HG02798 (cell line): Measurements from ENCODE around the gene CRABP2.
A peak's percentile ranks its signal among the peaks of the same experiment; 100 is the strongest.

Experiments used
- ATAC-seq: cut with Tn5 transposase; IDR thresholded peaks from one replicate; pipeline ENCODE4 v1.9.1; 2021; ENCODE audit warnings: mild to moderate bottlenecking; ENCODE audit not compliant: unreplicated experiment, poor library complexity

The CRABP2 gene

DNA sequence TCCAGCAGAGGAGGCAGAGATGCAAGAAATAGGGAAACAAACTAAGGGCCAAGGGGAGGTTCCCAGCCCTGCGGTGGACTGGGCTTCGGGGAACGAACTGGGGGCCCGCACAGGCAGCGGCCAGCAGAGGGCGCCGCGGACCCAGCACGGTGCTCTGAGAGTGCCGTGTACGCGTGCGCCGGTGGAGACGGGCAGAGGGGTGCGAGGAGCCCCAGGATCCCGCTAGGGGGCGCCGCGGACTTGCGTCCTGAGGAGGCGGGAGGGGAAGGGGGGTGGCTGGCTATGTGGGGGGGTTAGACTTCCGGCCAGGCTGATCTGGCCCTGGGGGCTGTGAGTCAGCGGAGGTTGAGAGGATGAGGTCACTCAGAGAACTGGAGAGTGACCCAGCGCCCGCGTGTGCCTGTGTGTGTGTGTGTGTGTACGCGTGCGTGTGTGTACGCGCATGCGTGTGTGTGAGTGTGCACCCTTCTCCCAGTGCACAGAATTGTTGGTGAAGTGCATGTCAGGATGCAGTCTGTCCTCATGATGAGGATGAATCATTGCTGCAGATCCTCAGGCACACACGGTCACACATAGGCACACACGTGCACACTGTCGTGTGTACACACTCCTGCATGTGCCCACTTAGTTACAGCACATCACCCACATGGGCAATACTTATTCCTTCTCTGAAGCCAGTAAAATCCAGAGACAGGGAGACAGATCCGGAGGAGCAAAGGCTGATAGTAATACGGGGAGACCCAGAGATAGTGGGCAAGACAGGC is 45.2 kb downstream of the CRABP2 start:
- ATAC-seq, result peak; percentile 75

DNA sequence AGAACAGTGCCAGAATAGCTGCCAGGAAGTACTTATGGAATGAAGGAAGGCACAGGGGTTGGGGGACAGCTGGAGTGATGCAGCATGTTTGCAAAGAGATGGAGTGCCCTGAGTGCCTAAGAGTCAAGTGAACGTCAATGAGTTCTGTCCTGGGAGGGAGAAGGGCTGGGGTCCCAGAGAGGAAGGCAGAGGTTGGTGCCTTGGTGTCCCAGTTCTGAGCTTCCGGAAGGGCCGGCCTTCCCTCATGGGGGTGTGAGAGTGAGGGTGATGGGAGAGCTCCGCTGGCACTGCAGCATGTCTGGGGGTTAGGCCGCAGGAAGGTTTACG is 45.8 kb downstream of the CRABP2 start:
- peak; percentile 1 for ATAC-seq

DNA sequence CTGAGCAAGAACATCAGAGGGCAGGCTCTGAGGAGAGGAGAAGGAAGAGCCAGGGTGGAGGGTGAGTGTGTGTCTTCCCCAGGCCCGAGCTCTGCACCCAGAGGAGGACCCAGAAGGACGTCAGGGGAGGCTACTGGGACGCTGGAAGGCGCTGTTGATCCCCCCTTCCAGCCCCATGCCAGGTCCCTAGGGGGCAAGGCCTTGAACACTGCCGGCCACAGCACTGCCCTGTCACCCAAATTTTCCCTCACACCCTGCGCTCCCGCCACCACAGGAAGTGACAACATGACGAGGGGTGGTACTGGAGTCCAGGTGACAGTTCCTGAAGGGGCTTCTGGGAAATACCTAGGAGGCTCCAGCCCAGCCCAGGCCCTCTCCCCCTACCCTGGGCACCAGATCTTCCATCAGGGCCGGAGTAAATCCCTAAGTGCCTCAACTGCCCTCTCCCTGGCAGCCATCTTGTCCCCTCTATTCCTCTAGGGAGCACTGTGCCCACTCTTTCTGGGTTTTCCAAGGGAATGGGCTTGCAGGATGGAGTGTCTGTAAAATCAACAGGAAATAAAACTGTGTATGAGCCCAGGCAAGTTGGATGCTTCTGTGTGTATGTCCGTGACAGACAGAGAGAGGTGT is 46.3 kb downstream of the CRABP2 start:
- no peak for ATAC-seq

DNA sequence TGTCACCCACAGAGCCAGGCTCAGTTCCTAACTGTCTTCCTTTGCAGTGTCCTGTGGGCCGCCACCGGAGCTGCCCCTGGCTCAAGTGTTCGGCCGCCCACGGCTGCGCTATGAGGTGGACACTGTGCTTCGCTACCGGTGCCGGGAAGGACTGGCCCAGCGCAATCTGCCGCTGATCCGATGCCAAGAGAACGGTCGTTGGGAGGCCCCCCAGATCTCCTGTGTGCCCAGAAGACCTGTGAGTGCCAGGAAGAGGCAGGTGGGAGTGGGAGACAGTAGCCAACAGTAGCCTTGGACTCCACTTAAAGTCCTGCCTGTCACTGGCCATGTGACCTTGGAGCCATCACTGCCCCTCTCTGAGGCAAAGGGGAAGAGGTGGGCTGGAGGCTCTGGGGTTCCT is 46.9 kb downstream of the CRABP2 start:
- no peak for ATAC-seq

DNA sequence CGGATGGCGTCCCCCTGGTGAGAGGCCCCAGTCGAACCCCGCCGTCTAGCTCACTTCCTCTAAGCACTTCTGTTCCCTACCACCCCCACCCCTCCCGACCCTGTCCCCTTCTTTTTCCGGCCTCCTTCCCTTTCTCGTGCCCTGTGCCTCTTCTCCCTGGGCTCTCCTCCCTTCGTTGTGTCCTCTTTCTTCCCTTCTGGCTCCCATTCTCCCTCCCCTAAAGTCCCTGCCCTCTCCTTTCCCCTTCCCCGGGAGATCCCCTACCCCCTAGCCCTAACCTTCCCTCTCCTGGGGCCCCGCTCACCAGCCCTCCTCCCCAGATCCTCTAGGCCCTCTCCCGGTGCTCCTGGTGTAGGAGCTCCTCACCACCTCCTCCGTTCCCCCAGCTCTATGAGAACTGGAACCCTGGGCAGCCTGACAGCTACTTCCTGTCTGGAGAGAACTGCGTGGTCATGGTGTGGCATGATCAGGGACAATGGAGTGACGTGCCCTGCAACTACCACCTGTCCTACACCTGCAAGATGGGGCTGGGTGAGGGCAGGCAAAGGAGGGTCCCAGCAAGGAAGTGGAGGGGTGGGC is 47.6 kb downstream of the CRABP2 start:
- ATAC-seq, result no peak

DNA sequence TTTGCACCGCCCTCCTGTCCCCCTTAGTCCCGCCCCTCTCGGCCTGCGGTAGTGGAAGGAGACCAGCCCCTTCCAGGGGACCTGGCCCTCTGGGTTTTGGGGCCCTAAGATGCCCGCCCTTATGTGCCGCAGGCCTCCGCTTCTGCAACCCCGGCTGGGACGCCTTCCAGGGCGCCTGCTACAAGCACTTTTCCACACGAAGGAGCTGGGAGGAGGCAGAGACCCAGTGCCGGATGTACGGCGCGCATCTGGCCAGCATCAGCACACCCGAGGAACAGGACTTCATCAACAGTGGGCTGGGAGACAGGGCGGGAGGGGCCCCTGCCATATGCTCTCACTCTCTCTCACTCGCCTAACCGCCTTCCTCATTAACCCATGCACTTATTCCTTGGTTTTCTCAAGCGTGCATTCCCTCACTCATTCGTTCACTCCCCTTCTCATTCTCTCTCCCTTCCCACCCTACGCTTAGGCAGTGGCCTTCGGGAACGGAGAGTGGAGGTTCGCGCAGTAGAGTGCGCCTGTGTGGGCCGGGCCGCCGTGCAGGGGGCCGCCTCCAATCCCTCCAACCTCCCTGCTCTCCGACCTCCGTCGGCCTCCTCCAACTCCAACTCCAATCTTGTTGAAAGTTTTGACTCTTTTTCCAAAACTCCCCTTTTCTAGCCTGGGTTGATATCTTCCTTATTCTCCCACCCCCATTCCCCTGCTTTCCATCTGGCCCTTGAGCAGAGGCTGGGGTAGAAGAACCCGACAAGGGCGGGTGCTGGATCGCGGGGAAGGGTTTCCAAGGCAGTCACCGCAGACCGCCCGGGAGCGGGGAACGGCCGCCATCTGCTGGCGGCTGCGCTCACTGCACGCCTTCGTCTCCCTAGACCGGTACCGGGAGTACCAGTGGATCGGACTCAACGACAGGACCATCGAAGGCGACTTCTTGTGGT is 48.3 kb downstream of the CRABP2 start:
- ATAC-seq, result peak; percentile 27

DNA sequence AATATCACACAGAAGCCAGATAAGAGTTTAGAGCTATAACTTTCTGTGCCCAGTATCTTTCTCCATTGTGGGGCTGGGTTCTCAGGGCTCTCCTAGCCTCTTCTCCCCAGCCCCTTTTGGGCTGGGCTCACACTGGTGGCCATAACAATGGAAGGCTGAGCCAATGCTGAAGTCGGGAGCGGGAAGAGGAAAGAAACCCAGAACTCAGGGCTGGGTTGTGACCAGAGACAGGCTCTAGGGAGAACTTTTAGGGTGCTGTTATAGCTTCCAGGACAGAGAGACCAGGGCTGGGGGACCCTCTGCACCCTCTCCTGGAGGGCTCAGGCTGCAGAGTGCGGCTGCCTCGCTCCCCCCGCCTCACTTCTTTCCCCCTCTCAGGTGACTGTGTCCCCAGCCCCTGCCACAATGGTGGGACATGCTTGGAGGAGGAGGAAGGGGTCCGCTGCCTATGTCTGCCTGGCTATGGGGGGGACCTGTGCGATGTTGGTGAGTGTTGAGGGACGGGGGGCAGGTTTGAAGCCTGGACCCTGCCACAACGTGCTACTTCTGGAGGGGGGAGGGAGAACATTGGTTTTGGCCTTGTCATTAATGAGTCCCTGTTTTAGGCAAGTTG is 49.4 kb downstream of the CRABP2 start:
- no peak for ATAC-seq

DNA sequence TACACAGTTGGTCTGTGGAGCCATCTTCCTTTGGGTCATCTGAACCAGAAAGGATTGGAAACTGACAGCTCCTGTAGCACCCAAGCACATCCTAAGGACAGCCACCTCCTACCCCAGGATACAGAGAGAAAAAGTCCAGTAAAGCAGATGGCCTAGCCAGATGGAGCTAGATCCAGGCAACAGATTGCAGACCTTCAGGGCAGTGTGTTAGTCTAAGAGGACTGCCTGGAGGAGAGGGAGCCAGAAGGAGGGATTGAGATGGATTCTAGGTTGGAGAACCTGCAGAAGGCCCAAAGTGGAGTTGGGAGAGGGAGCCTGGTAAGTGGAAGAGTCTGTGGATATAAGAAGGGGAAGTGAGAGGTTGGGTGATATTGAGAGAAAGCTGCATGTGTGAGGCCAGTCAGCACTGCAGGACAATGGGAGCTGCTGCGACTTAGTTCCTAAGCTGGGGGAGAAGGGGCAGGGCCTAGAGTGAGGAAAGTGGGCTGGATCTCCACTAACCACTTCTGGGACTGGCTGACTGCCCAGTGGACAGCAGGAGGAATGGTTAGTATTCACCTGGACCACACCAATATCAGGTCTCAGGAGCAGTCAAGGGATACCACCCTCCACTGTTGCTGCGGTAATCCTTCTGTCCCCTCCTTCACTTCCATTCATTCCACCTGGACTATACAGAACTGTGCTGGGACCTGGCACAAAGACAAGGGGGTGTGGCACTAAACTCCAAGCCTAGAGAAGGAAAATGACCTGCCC is 50.1 kb downstream of the CRABP2 start:
- no peak for ATAC-seq

DNA sequence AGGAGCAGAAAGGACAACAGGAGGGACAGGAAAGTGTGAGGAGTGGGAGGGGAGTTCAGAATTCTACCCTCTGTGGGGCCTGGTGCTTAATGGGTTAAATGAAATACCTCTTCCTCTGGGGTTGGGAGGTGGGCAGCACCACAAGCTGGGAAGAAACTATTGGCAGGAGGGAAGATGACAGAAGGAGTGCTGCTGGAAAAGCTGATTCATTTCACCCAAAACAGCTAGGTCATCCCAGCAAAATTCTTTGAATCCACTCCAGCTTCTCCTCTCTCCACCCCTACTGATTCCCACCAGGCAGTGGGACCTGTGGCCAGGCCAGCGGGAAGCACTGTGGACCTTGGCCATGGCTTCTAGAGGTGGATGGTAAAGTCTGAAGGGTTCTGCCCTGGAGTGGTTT is 50.7 kb downstream of the CRABP2 start:
- no peak for ATAC-seq

DNA sequence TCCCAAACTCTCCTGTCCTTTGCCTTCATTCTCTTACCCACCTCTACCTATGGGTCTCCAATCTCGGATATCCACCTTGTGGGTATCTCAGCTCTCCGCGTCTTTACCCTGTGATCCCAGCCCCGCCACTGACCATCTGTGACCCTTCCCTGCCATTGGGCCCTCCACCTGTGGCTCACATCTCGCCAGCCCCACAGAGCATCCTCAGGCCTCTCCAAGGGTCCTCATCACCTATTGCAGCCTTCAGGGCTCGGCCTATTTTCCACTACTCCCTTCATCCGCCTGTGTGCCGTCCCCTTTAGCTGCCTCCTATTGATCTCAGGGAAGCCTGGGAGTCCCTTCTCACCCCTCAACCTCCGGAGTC is 52.4 kb downstream of the CRABP2 start:
- ATAC-seq, result no peak

DNA sequence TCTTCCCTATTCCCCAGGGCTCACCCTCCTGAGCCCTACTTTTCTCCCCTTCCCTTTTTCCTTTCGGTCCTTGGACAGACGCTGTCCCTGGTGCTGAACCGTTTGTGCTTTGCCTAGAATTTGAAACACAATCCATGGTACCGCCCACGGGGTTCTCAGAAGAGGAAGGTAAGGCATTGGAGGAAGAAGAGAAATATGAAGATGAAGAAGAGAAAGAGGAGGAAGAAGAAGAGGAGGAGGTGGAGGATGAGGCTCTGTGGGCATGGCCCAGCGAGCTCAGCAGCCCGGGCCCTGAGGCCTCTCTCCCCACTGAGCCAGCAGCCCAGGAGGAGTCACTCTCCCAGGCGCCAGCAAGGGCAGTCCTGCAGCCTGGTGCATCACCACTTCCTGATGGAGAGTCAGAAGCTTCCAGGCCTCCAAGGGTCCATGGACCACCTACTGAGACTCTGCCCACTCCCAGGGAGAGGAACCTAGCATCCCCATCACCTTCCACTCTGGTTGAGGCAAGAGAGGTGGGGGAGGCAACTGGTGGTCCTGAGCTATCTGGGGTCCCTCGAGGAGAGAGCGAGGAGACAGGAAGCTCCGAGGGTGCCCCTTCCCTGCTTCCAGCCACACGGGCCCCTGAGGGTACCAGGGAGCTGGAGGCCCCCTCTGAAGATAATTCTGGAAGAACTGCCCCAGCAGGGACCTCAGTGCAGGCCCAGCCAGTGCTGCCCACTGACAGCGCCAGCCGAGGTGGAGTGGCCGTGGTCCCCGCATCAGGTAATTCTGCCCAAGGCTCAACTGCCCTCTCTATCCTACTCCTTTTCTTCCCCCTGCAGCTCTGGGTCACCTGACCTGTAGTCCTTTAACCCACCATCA is 53.0 kb downstream of the CRABP2 start:
- ATAC-seq, result no peak
